Measurements from ENCODE around the gene RPL29. TPM values are rescaled to one million over a fixed set of nuclear protein-coding genes. Genes with fewer than 3 reads are reported as not detected.

RPL29 gene
- total RNA-seq, 1 donor from 2014 or later: 810 TPM

Other genes starting within 250 kb of the RPL29 start
- gene IQCF6, start 216.7 kb downstream of the RPL29 start, total RNA-seq: not detected
- gene IQCF2, start 134.3 kb downstream of the RPL29 start, total RNA-seq: not detected
- not detected for gene IQCF5, start 120.3 kb downstream of the RPL29 start, total RNA-seq
- gene IQCF1, start 92.5 kb downstream of the RPL29 start, total RNA-seq: not detected
- gene RRP9, start 54.0 kb downstream of the RPL29 start, total RNA-seq: 20.6 TPM
- 20.9 TPM for gene PARP3, start 53.5 kb downstream of the RPL29 start, total RNA-seq
- gene GPR62, start 40.5 kb downstream of the RPL29 start, total RNA-seq: not detected
- 37.1 TPM for gene PCBP4, start 28.4 kb downstream of the RPL29 start, total RNA-seq
- gene ABHD14B, start 21.8 kb downstream of the RPL29 start, total RNA-seq: 55.9 TPM
- 17.9 TPM for gene ABHD14A, start 20.8 kb downstream of the RPL29 start, total RNA-seq
- 26.5 TPM for gene ACY1, start 12.4 kb downstream of the RPL29 start, total RNA-seq
- gene DUSP7, start 60.7 kb upstream of the RPL29 start, total RNA-seq: 40.7 TPM
- gene POC1A, start 158.5 kb upstream of the RPL29 start, total RNA-seq: 2.5 TPM
- 78.9 TPM for gene ALAS1, start 202.3 kb upstream of the RPL29 start, total RNA-seq
- 0.87 TPM for gene TLR9, start 229.8 kb upstream of the RPL29 start, total RNA-seq
- 50.4 TPM for gene TWF2, start 243.3 kb upstream of the RPL29 start, total RNA-seq
- gene PPM1M, start 249.9 kb upstream of the RPL29 start, total RNA-seq: 44.0 TPM

All from upper lobe of right lung (tissue), 1 donor.